SK-N-SH (cell line): ENCODE results near the gene PUSL1. TPM values are rescaled to one million over a fixed set of nuclear protein-coding genes. Genes with fewer than 3 reads are reported as not detected.

Source experiments
- CTCF ChIA-PET: fragments of 300-600, 350-600 bp; formaldehyde crosslinking; extraction: SDS; loops from one replicate; lab custom pipeline; 2021; lab: Yijun Ruan, JAX
- POLR2A ChIA-PET: fragments of 350-600 bp; sonication (Branson Sonifier 250); formaldehyde crosslinking; extraction: SDS; loops from one replicate; lab custom pipeline; 2020; ENCODE audit warnings: antibody characterized with exemption, inconsistent platforms; lab: Yijun Ruan, JAX
- DNase-seq: peaks from one replicate; pipeline ENCODE4 v3.0.0; 2012
- H2AFZ ChIP-seq: fragments of 200-600 bp; sonication (generic); 2 replicates; pipeline ENCODE4 v1.8.1; 2016; ENCODE audit warnings: antibody characterized with exemption, mild to moderate bottlenecking, low read depth
- H3F3A ChIP-seq: fragments of 200-600 bp; sonication (generic); replicated peaks from 2 replicates; pipeline ENCODE3; 2016; ENCODE audit warnings: antibody characterized with exemption, mild to moderate bottlenecking; ENCODE audit not compliant: insufficient read depth
- H3K27ac ChIP-seq, 2 experiments: fragments of 200-500 bp in 1 of 2; fragments of 200-600 bp in 1 of 2; sonication (Bioruptor generic) in 1 of 2; sonication (generic), shearing (Covaris generic) in 1 of 2; 2 replicates each; pipeline versions ENCODE4 v1.5.1 to v1.6.1; 2014 to 2016; ENCODE audit warnings: low read depth in 2 of 2, inconsistent platforms in 1 of 2, low read length in 1 of 2, mild to moderate bottlenecking in 1 of 2, mixed read lengths in 1 of 2
- H3K27me3 ChIP-seq: fragments of 200-600 bp; sonication (generic), shearing (Covaris generic); 2 replicates; pipeline ENCODE4 v1.6.1; 2016; ENCODE audit warnings: mixed run types; ENCODE audit not compliant: insufficient read depth
- H3K36me3 ChIP-seq, 2 experiments: fragments of 200-500 bp in 1 of 2; fragments of 200-600 bp in 1 of 2; sonication (Bioruptor generic) in 1 of 2; sonication (generic) in 1 of 2; replicated peaks in 1 of 2; 2 replicates each; pipeline versions ENCODE3 to v1.5.1; 2014 to 2016; ENCODE audit warnings: low read length in 1 of 2, mild to moderate bottlenecking in 1 of 2; ENCODE audit not compliant: insufficient read depth in 2 of 2, control insufficient read depth in 1 of 2
- H3K4me1 ChIP-seq, 2 experiments: fragments of 200-500 bp in 1 of 2; fragments of 200-600 bp in 1 of 2; sonication (Bioruptor generic) in 1 of 2; sonication (generic), shearing (Covaris generic) in 1 of 2; 2 replicates each; pipeline versions ENCODE4 v1.5.1 to v1.6.1; 2014 to 2016; ENCODE audit warnings: low read depth in 1 of 2, low read length in 1 of 2, mixed run types in 1 of 2; ENCODE audit not compliant: insufficient read depth in 2 of 2, control insufficient read depth in 1 of 2
- H3K4me2 ChIP-seq: fragments of 200-600 bp; sonication (generic), shearing (Covaris generic); 2 replicates; pipeline ENCODE4 v1.6.1; 2017; ENCODE audit warnings: mixed run types
- H3K4me3 ChIP-seq, 2 experiments: fragments of 200-500 bp in 1 of 2; fragments of 200-600 bp in 1 of 2; sonication (Bioruptor generic) in 1 of 2; sonication (generic), shearing (Covaris generic) in 1 of 2; 2 replicates each; pipeline versions ENCODE4 v1.5.1 to v1.8.1; 2014 to 2016; ENCODE audit warnings: low read depth in 2 of 2, inconsistent platforms in 1 of 2, low read length in 1 of 2, mild to moderate bottlenecking in 1 of 2, mixed read lengths in 1 of 2, moderate library complexity in 1 of 2
- H3K79me2 ChIP-seq: fragments of 200-600 bp; sonication (generic); 2 replicates; pipeline ENCODE4 v1.8.1; 2017; ENCODE audit warnings: mild to moderate bottlenecking; ENCODE audit not compliant: insufficient read depth
- H3K9ac ChIP-seq: fragments of 200-600 bp; sonication (generic); 2 replicates; pipeline ENCODE4 v1.6.1; 2017; ENCODE audit warnings: mixed run types
- H3K9me2 ChIP-seq: fragments of 200-600 bp; sonication (generic); 2 replicates; pipeline ENCODE4 v1.6.1; 2017; ENCODE audit warnings: mixed run types
- H3K9me3 ChIP-seq: fragments of 200-600 bp; sonication (generic); 2 replicates; pipeline ENCODE4 v1.6.1; 2017; ENCODE audit warnings: mixed run types, mild to moderate bottlenecking, moderate library complexity
- H4K20me1 ChIP-seq: fragments of 200-600 bp; sonication (generic); 2 replicates; pipeline ENCODE4 v1.6.1; 2017; ENCODE audit warnings: mild to moderate bottlenecking, mixed run types; ENCODE audit not compliant: insufficient read depth
- CHD2 ChIP-seq: fragments of 150-350 bp; IDR thresholded peaks from 2 replicates; pipeline ENCODE4 v1.6.1; 2018; ENCODE audit warnings: low read length; ENCODE audit not compliant: partially characterized antibody
- EP300 ChIP-seq, 2 experiments: IDR thresholded peaks; 2 replicates each; pipeline versions ENCODE4 v1.4.0 to v1.6.1; 2012; ENCODE audit warnings: borderline replicate concordance in 1 of 2, low read depth in 1 of 2, low read length in 1 of 2
- EZH2phosphoT487 ChIP-seq: fragments of 200-600 bp; sonication (generic); IDR thresholded peaks from 2 replicates; pipeline ENCODE4 v1.6.1; 2017; ENCODE audit warnings: low read depth, mixed run types, mild to moderate bottlenecking, antibody characterized with exemption, moderate library complexity, borderline replicate concordance
- GABPA ChIP-seq: IDR thresholded peaks from 2 replicates; pipeline ENCODE4 v1.4.0; 2012; ENCODE audit warnings: low read depth, mild to moderate bottlenecking
- MXI1 ChIP-seq: IDR thresholded peaks from 2 replicates; pipeline ENCODE4 v1.6.1; 2012; ENCODE audit warnings: mild to moderate bottlenecking, low read depth, low read length, improper control_type of control experiment
- NFIC ChIP-seq: IDR thresholded peaks from 2 replicates; pipeline ENCODE4 v1.4.0; 2012; ENCODE audit warnings: borderline replicate concordance
- RCOR1 ChIP-seq: fragments of 150-350 bp; IDR thresholded peaks from 2 replicates; pipeline ENCODE4 v1.6.1; 2017; ENCODE audit warnings: antibody characterized with exemption, low read length
- RFX5 ChIP-seq: IDR thresholded peaks from 2 replicates; pipeline ENCODE4 v1.6.1; 2012; ENCODE audit warnings: mild to moderate bottlenecking, improper control_type of control experiment, low read length
- SMC3 ChIP-seq: IDR thresholded peaks from 2 replicates; pipeline ENCODE4 v1.6.1; 2012; ENCODE audit warnings: low read depth, low read length, improper control_type of control experiment
- TAF1 ChIP-seq: IDR thresholded peaks from 2 replicates; pipeline ENCODE4 v1.6.1; 2012; ENCODE audit warnings: low read depth, mild to moderate bottlenecking, low read length, moderate library complexity, borderline replicate concordance
- YY1 ChIP-seq: IDR thresholded peaks from 2 replicates; pipeline ENCODE4 v1.4.0; 2012; ENCODE audit warnings: low read depth, mild to moderate bottlenecking
- WGBS: methylation state at CpG from one replicate; pipeline ENCODE4 v1.1.6; 2017; ENCODE audit warnings: low lambda C conversion rate; 5-methylcytosine and 5-hydroxymethylcytosine counted together
- polyA plus RNA-seq, 3 experiments: library from polyadenylated mRNA; depleted of rRNA; stranded (reverse); fragments of >200 nt; gene quantifications; 2 replicates each; pipeline ENCODE4 v1.2.3, GENCODE V29; 2012
- TF ChIP-seq, protein P1 (sequence below): IDR thresholded peaks from 2 replicates; pipeline ENCODE4 v1.4.0; 2012; ENCODE audit warnings: low read depth, borderline replicate concordance
- TF ChIP-seq, protein P2 (sequence below): IDR thresholded peaks from 2 replicates; pipeline ENCODE4 v1.4.0; 2012; ENCODE audit warnings: low read depth, borderline replicate concordance
- TF ChIP-seq, protein P3 (sequence below): IDR thresholded peaks from 2 replicates; pipeline ENCODE4; 2012
- TF ChIP-seq, protein P4 (sequence below): fragments of 150-350 bp; IDR thresholded peaks from 2 replicates; pipeline ENCODE4 v1.6.1; 2017; ENCODE audit warnings: antibody characterized with exemption, low read length, low read depth, borderline replicate concordance

PUSL1 gene
- polyA plus RNA-seq, 1 of the 3 experiments (the other 2 are of a cell fraction) = 19.0 TPM

DNA sequence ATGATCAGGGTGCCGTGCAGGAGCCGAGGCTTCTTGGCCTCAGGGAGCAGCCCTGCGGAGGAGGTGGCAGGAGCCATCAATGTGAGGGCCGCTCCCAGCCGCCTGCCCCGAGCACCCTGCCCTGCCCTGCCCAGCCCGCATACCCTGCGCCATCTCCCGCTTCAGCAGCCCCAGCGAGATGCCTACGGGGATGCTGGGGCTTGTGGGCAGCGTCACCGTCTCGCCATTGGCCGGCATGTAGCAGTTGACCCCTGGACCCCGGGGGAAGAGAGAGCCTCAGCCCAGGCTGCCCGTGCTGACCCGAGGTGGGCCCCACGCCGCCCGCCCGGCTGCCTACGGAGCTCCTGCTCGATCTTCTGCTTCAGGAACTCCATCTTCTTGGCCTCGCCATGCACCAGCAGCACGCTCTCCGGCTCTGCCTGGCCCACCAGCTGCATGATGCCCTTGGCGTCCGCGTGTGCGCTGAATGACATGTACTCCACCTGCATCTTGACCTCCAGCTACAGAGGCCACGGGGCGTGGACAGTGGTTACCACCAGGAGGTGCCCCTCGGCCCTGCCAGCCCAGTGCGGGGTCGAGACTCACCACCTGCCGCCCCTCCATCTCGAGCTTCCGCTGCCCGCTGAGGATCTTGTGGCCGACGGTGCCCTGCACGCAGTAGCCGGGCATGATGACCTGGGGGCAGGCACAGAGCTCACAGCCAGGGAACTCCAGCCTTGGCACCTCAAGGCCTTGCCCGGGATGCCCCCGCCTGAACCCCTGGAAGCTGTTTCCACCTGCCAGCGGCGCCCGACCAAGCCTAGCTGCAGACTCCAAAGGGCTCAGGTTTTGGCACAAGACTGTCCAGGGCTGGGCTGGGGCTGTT lies 4.3 kb downstream of the PUSL1 start:
- H3K36me3 ChIP-seq = peaks cover 12 to 56% of the 10 kb centered on the region in 2 experiments

More for the DNA sequence above, 4.3 kb downstream of the PUSL1 start:
- H3K27me3 ChIP-seq = no peaks in the 10 kb centered on the region
- H3K4me2 ChIP-seq = no peak overlapping the region
- H3K4me1 ChIP-seq = peaks cover 0 to 8% of the 10 kb centered on the region in 2 experiments; a peak in 1 of 4 replicates
- CTCF ChIA-PET = interaction anchor here (0.8 to 3.7 kb wide), 4 partner anchors 21 to 59 kb away, joined by 3 to 13 read pairs (median 4); no protein-coding TSS in a partner anchor
- H3F3A ChIP-seq = peaks cover 3% of the 10 kb centered on the region
- peaks cover 17% of the 10 kb centered on the region; the same call in 1 of the 2 replicates for H4K20me1 ChIP-seq
- H3K9me3 ChIP-seq = no peaks in the 10 kb centered on the region
- no peak overlapping the region for H3K27ac ChIP-seq
- no peak overlapping the region for H3K9ac ChIP-seq
- no peak for TF ChIP-seq MXI1
- TF ChIP-seq, protein P1, sequence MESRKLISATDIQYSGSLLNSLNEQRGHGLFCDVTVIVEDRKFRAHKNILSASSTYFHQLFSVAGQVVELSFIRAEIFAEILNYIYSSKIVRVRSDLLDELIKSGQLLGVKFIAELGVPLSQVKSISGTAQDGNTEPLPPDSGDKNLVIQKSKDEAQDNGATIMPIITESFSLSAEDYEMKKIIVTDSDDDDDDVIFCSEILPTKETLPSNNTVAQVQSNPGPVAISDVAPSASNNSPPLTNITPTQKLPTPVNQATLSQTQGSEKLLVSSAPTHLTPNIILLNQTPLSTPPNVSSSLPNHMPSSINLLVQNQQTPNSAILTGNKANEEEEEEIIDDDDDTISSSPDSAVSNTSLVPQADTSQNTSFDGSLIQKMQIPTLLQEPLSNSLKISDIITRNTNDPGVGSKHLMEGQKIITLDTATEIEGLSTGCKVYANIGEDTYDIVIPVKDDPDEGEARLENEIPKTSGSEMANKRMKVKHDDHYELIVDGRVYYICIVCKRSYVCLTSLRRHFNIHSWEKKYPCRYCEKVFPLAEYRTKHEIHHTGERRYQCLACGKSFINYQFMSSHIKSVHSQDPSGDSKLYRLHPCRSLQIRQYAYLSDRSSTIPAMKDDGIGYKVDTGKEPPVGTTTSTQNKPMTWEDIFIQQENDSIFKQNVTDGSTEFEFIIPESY = no peak
- TF ChIP-seq RCOR1 = no peak
- no peak for TF ChIP-seq NFIC
- no peak for TF ChIP-seq TAF1
- TF ChIP-seq, protein P2, sequence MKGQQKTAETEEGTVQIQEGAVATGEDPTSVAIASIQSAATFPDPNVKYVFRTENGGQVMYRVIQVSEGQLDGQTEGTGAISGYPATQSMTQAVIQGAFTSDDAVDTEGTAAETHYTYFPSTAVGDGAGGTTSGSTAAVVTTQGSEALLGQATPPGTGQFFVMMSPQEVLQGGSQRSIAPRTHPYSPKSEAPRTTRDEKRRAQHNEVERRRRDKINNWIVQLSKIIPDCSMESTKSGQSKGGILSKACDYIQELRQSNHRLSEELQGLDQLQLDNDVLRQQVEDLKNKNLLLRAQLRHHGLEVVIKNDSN = no peak
- TF ChIP-seq, protein P3, sequence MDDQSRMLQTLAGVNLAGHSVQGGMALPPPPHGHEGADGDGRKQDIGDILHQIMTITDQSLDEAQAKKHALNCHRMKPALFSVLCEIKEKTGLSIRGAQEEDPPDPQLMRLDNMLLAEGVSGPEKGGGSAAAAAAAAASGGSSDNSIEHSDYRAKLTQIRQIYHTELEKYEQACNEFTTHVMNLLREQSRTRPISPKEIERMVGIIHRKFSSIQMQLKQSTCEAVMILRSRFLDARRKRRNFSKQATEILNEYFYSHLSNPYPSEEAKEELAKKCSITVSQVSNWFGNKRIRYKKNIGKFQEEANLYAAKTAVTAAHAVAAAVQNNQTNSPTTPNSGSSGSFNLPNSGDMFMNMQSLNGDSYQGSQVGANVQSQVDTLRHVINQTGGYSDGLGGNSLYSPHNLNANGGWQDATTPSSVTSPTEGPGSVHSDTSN = no peak
- TF ChIP-seq GABPA = no peak
- TF ChIP-seq SMC3 = no peak
- no peak for TF ChIP-seq CHD2
- TF ChIP-seq YY1 = no peak
- no peak for TF ChIP-seq EP300 (IDR thresholded peaks at IDR 0.05; ENCODE audit: borderline replicate concordance in 1 of 2, low read depth in 1 of 2, low read length in 1 of 2)
- TF ChIP-seq, protein P4, sequence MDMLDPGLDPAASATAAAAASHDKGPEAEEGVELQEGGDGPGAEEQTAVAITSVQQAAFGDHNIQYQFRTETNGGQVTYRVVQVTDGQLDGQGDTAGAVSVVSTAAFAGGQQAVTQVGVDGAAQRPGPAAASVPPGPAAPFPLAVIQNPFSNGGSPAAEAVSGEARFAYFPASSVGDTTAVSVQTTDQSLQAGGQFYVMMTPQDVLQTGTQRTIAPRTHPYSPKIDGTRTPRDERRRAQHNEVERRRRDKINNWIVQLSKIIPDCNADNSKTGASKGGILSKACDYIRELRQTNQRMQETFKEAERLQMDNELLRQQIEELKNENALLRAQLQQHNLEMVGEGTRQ = no peak
- TF ChIP-seq RFX5 = no peak
- TF ChIP-seq EZH2phosphoT487 = no peak
- DNase-seq = no peak
- 95% methylated on average over 19 of the region's 49 CpGs for WGBS
- H2AFZ ChIP-seq = no peak overlapping the region
- H3K79me2 ChIP-seq = peaks cover 29% of the 10 kb centered on the region
- POLR2A ChIA-PET = interaction anchor here (0.6 kb wide), 1 partner anchor 62 kb away, joined by 3 read pairs; no protein-coding TSS in a partner anchor
- H3K9me2 ChIP-seq = no peaks in the 10 kb centered on the region
- H3K4me3 ChIP-seq = no peak overlapping the region
